Caco-2 (cell line): ENCODE measurements around the gene SLC27A5. TPM values are rescaled to one million over a fixed set of nuclear protein-coding genes. Genes with fewer than 3 reads are reported as not detected.
A peak's percentile ranks its signal among the peaks of the same experiment; 100 is the strongest.

Experiments used
- BruUV-seq: library from RNA; stranded (reverse); fragments of 400-500 nt; replicated peaks from 2 replicates; lab custom pipeline; 2021; lab: Mats Ljungman, UMichigan
- CTCF ChIA-PET: fragments of 300-600 bp; sonication (Branson Sonifier 250); formaldehyde crosslinking; loops from one replicate; lab custom pipeline; 2022; ENCODE audit warnings: antibody characterized with exemption; lab: Charles Lee
- POLR2A ChIA-PET: fragments of 300-600 bp; sonication (Branson Sonifier 250); formaldehyde crosslinking; loops from one replicate; lab custom pipeline; 2022; ENCODE audit warnings: antibody characterized with exemption; lab: Charles Lee
- DNase-seq, 2 experiments: peaks; one replicate each; pipeline versions ENCODE4 v3.0.0 to v3.0.0-alpha.2; 2020 to 2022
- H3K27me3 ChIP-seq: replicated peaks from 2 replicates; pipeline ENCODE4 v1.6.0; 2011; ENCODE audit warnings: low read length; ENCODE audit not compliant: control insufficient read depth, insufficient read depth
- H3K36me3 ChIP-seq: 2 replicates; pipeline ENCODE4 v1.5.1; 2011; ENCODE audit warnings: low read length; ENCODE audit not compliant: control insufficient read depth, insufficient read depth
- H3K4me1 ChIP-seq: fragments of 250-450 bp; sonication (Bioruptor Pico); 2 replicates; pipeline ENCODE4 v1.5.1; 2020; ENCODE audit warnings: mild to moderate bottlenecking
- H3K4me3 ChIP-seq: 2 replicates; pipeline ENCODE4 v1.5.1; 2011; ENCODE audit warnings: low read depth, mild to moderate bottlenecking, control low read depth, low read length
- H3K9me3 ChIP-seq: fragments of 250-450 bp; sonication (Bioruptor Pico); 2 replicates; pipeline ENCODE4 v1.5.1; 2020; ENCODE audit warnings: mild to moderate bottlenecking, moderate library complexity
- H3K27ac Mint-ChIP-seq: one replicate; pipeline ENCODE4 v1.8.0; 2022; ENCODE audit warnings: mixed read lengths; ENCODE audit not compliant: unreplicated experiment
- H3K27me3 Mint-ChIP-seq: one replicate; pipeline ENCODE4 v1.8.0; 2022; ENCODE audit warnings: mixed read lengths; ENCODE audit not compliant: insufficient read depth, unreplicated experiment
- H3K36me3 Mint-ChIP-seq: one replicate; pipeline ENCODE4 v1.8.0; 2022; ENCODE audit warnings: mild to moderate bottlenecking, mixed read lengths; ENCODE audit not compliant: insufficient read depth, unreplicated experiment
- H3K4me1 Mint-ChIP-seq: one replicate; pipeline ENCODE4 v1.8.0; 2022; ENCODE audit warnings: low read depth, mixed read lengths; ENCODE audit not compliant: unreplicated experiment
- H3K4me3 Mint-ChIP-seq: one replicate; pipeline ENCODE4 v1.8.0; 2022; ENCODE audit warnings: mild to moderate bottlenecking, moderate library complexity, mixed read lengths; ENCODE audit not compliant: unreplicated experiment
- H3K9me3 Mint-ChIP-seq: one replicate; pipeline ENCODE4 v1.8.0; 2022; ENCODE audit warnings: mixed read lengths; ENCODE audit not compliant: unreplicated experiment
- CTCF ChIP-seq, 2 experiments: fragments of 200-600 bp in 1 of 2; IDR thresholded peaks; 1 replicate in 1 of 2; 2 replicates in 1 of 2; pipeline versions ENCODE4 v1.5.1 to v1.8.0; 2011 to 2022; ENCODE audit warnings: antibody characterized with exemption in 1 of 2, control low read depth in 1 of 2, inconsistent platforms in 1 of 2, low read depth in 1 of 2, low read length in 1 of 2, mild to moderate bottlenecking in 1 of 2, moderate library complexity in 1 of 2; ENCODE audit not compliant: insufficient read depth in 1 of 2, severe bottlenecking in 1 of 2, unreplicated experiment in 1 of 2
- intact Hi-C: fragments of 100-400 bp; cut with micrococcal nuclease; formaldehyde crosslinking; loops from one replicate; pipeline ENCODE4 v1.10.0; 2022; ENCODE audit not compliant: unreplicated experiment
- total RNA-seq: library from RNA; stranded (reverse); gene quantifications from 2 replicates; pipeline ENCODE4 v1.2.3, GENCODE V29; 2022

Gene SLC27A5
- total RNA-seq, 1 experiment from 2014 or later: 10.3 TPM

GRCh38 chr19:58558623-58559274 lies 47.0 kb upstream of the SLC27A5 start:
- peak; percentile 99 for DNase-seq
- Mint-ChIP-seq H3K9me3 (no peaks in the 10 kb centered on the region), H3K36me3 (peaks cover 99% of the 10 kb centered on the region), H3K4me3 (peak overlapping the region; percentile 99), H3K27ac (peak overlapping the region; percentile 98), H3K27me3 (no peaks in the 10 kb centered on the region), H3K4me1 (peaks cover 31% of the 10 kb centered on the region)
- Histone ChIP-seq H3K9me3 (no peaks in the 10 kb centered on the region), H3K36me3 (peaks cover 3% of the 10 kb centered on the region), H3K4me3 (peak overlapping the region; percentile 69), H3K27me3 (no peaks in the 10 kb centered on the region), H3K4me1 (peaks cover 15% of the 10 kb centered on the region; the same call in 1 of the 2 replicates)
- BruUV-seq: no TSS peak
- TF ChIP-seq CTCF (IDR thresholded peaks at IDR 0.05; ENCODE audit: insufficient read depth in 1 of 2, low read depth in 1 of 2, low read length in 1 of 2, severe bottlenecking in 1 of 2, unreplicated experiment in 1 of 2): no peak
- ChIA-PET CTCF (interaction anchor here (0.6 to 1.6 kb wide), 4 partner anchors 15 to 197 kb away, joined by 3 to 6 read pairs (median 4); partner anchors contain the start of genes TRIM28 and ZBTB45), POLR2A (interaction anchor here (0.6 to 2.4 kb wide), 6 partner anchors 13 to 232 kb away, joined by 3 to 17 read pairs (median 10); partner anchors contain the start of genes MZF1, TRIM28, ZBTB45 and ZSCAN22)
- intact Hi-C loops: loop anchor here (1.0 kb wide), 3 partner anchors 14 to 39 kb away; partner anchors contain the start of genes MZF1, TRIM28 and ZBTB45

DNA sequence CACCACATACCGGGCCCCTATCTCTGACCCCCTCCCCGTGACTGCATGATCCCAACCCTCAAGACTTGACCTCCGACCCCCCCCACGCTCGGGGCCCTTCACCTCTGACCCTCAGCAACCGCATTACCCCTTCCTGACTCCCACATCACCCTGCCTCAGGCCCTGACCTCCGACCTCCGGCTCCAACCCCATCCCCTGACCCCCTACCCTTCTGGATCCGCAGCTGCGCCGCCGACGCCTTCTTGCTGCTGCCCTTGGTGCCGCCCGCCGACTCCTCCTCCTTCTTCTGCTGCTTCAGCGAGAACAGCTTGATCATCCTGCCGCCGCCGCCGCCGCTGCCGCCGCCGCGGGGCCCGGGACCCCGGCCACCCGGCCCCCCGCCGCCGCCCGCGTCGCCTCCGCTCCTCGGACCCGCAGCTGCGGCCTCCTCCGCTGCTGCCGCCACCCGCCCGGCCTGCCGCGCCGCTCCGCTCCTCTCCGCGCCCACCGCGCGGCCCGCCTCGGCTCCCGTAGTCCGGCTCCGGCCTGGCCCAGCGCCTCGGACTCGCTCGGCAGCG lies 46.4 kb upstream of the SLC27A5 start, which contains the start of gene UBE2M:
Gene UBE2M (minus strand): TSS at position 546 of the 557 bp plus-strand sequence. CDS start 230 bp downstream, at position 316.
- H3K9me3 ChIP-seq: no peaks in the 10 kb centered on the region
- POLR2A ChIA-PET: interaction anchor here (1.6 to 2.4 kb wide), 2 partner anchors 14 to 38 kb away, joined by 6 to 14 read pairs; partner anchors contain the start of genes TRIM28 and ZBTB45
- peaks cover 17% of the 10 kb centered on the region; the same call in 1 of the 2 replicates for H3K4me1 ChIP-seq
- H3K27me3 Mint-ChIP-seq: no peaks in the 10 kb centered on the region
- peak within 1 kb of the TSS; percentile 99 for H3K4me3 Mint-ChIP-seq
- no TSS peak for BruUV-seq
- H3K4me1 Mint-ChIP-seq: peaks cover 30% of the 10 kb centered on the region
- peak within 1 kb of the TSS; percentile 69 for H3K4me3 ChIP-seq
- H3K27me3 ChIP-seq: no peaks in the 10 kb centered on the region
- H3K36me3 ChIP-seq: peaks cover 3% of the 10 kb centered on the region
- intact Hi-C loops: loop anchor here (1.0 kb wide), 1 partner anchor 39 kb away; the partner anchor contains the start of gene ZBTB45
- peak within 1 kb of the TSS; percentile 98 for H3K27ac Mint-ChIP-seq
- TF ChIP-seq CTCF (IDR thresholded peaks at IDR 0.05; ENCODE audit: insufficient read depth in 1 of 2, low read depth in 1 of 2, low read length in 1 of 2, severe bottlenecking in 1 of 2, unreplicated experiment in 1 of 2): no peak
- CTCF ChIA-PET: interaction anchor here (0.6 kb wide), 1 partner anchor 18 kb away, joined by 3 read pairs; no protein-coding TSS in a partner anchor
- H3K9me3 Mint-ChIP-seq: no peaks in the 10 kb centered on the region
- peaks cover 97% of the 10 kb centered on the region for H3K36me3 Mint-ChIP-seq
- DNase-seq: peak; percentile 67 to 71
